ENCODE data around the gene SPACA7.

DNA sequence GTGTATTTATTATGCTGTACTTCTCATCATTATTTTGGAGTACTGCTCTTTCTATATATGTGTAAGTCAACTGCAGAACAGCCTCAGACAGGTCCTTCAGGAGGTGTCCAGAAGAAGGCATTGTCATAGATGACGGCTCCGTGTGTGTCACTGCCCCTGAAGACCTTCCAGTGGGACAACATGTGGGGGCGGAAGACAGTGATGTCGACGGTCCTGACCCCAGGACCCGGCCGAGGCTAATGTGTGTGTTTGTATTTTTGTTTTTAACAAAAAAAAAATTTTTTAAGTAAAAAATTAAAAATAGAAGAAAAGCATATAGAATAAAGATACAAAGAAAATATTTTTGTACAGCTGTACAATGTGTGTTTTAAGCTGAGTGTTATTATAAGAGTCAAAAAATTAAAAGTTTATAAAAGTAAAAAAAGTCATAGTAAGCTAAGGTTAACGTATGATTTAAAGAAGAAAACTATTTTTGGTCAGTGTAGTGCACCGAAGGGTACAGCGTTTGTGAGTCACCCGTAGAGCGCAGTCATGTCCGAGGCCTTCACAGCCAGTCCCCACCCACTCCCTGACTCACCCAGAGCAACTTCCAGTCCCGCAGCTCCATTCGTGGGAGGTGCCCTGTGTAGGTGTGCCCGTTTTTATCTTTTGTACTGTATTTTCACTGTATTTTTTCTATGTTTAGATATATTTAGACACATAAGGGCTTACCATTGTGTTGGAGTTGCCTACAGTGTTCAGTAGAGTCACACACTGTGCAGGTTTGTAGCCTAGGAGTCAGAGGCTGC, 42.2 kb upstream of the SPACA7 start:
- TF ChIP-seq, protein P1, sequence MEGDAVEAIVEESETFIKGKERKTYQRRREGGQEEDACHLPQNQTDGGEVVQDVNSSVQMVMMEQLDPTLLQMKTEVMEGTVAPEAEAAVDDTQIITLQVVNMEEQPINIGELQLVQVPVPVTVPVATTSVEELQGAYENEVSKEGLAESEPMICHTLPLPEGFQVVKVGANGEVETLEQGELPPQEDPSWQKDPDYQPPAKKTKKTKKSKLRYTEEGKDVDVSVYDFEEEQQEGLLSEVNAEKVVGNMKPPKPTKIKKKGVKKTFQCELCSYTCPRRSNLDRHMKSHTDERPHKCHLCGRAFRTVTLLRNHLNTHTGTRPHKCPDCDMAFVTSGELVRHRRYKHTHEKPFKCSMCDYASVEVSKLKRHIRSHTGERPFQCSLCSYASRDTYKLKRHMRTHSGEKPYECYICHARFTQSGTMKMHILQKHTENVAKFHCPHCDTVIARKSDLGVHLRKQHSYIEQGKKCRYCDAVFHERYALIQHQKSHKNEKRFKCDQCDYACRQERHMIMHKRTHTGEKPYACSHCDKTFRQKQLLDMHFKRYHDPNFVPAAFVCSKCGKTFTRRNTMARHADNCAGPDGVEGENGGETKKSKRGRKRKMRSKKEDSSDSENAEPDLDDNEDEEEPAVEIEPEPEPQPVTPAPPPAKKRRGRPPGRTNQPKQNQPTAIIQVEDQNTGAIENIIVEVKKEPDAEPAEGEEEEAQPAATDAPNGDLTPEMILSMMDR (IDR thresholded peaks at IDR 0.05): no peak
- no peak for TF ChIP-seq POLR2A (IDR thresholded peaks at IDR 0.05)

Data from uterus (tissue), 2 donors.